Measurements from ENCODE around the gene MX2. TPM values are rescaled to one million over a fixed set of nuclear protein-coding genes. Genes with fewer than 3 reads are reported as not detected.

Gene MX2
- total and polyA plus RNA-seq, 2 donors (not counting 3 experiments of a cell fraction or from before 2014, with no cell fraction given): 0.01 TPM; not detected in 1

- Histone ChIP-seq H3K9me3 (replicated peaks; ENCODE audit: control insufficient read depth, insufficient read depth, low read length) (no peaks in the 10 kb centered on the region), H3K36me3 (ENCODE audit: control insufficient read depth in 2 of 2, extremely low read depth in 1 of 2, insufficient read depth in 2 of 2, low read length in 2 of 2) (no peaks in the 10 kb centered on the region), H2AFZ (ENCODE audit: low read depth, low read length) (no peak overlapping the region), H3K4me2 (ENCODE audit: insufficient read depth, low read length) (no peak overlapping the region), H3K9ac (replicated peaks; ENCODE audit: extremely low read depth, insufficient read depth, low read length) (no peak overlapping the region), H3K27me3 (ENCODE audit: control insufficient read depth in 2 of 2, insufficient read depth in 2 of 2, low read length in 2 of 2) (no peaks in the 10 kb centered on the region), H3K79me2 (ENCODE audit: control insufficient read depth, insufficient read depth, low read length) (no peaks in the 10 kb centered on the region), H3K4me1 (ENCODE audit: control insufficient read depth, extremely low read depth, insufficient read depth, low read length) (no peaks in the 10 kb centered on the region), H3K4me3 (replicated peaks in 1 of 3; ENCODE audit: insufficient read depth in 1 of 3, low read depth in 1 of 3, low read length in 3 of 3) (no peak overlapping the region), H3K9me1 (replicated peaks; ENCODE audit: control insufficient read depth, extremely low read depth, insufficient read depth, low read length) (no peaks in the 10 kb centered on the region), H4K20me1 (replicated peaks; ENCODE audit: control insufficient read depth, extremely low read depth, insufficient read depth, low read length) (no peaks in the 10 kb centered on the region), H3K27ac (ENCODE audit: insufficient read depth, low read depth, low read length) (no peak overlapping the region)
- ChIA-PET POLR2A (no interaction called here), CTCF (no interaction called here)
- TF ChIP-seq EZH2 (IDR thresholded peaks at IDR 0.05; ENCODE audit: borderline replicate concordance, low read depth, low read length, severe bottlenecking) (no peak), MYC (IDR thresholded peaks at IDR 0.05; ENCODE audit: low read depth, low read length) (no peak), POLR2AphosphoS5 (IDR thresholded peaks at IDR 0.05; ENCODE audit: insufficient read depth, low read depth, low read length) (no peak), MAX (IDR thresholded peaks at IDR 0.05; ENCODE audit: insufficient read depth, insufficient read length) (no peak), CTCF (IDR thresholded peaks at IDR 0.05; ENCODE audit: extremely low read depth in 1 of 2, insufficient read depth in 1 of 2, low read depth in 1 of 2, low read length in 2 of 2) (no peak), FOS (IDR thresholded peaks at IDR 0.05; ENCODE audit: borderline replicate concordance, insufficient read depth, low read length) (no peak), GATA2 (IDR thresholded peaks at IDR 0.05; ENCODE audit: insufficient read depth, insufficient read length, low read depth, low read length) (no peak), JUN (IDR thresholded peaks at IDR 0.05; ENCODE audit: borderline replicate concordance, insufficient read depth, insufficient read length, low read depth) (no peak), POLR2A (IDR thresholded peaks at IDR 0.05; ENCODE audit: low read depth, low read length) (no peak)
- no TSS peak for BruUV-seq (replicated peaks)
- no peak for DNase-seq (ENCODE audit: low read depth, low spot score)
- no peak for FAIRE-seq
- dilution Hi-C loops (cut with MboI; ENCODE audit: extremely low pct_ligation_motif_present, low sequenced_read_pairs) (no loop called here), intact Hi-C loops (cut with micrococcal nuclease) (no loop called here)
Observed at GRCh38 chr21:41358193-41359166, 3.3 kb upstream of the MX2 start.

All from endothelial cell of umbilical vein (primary cell).